Liver (tissue), 3 donors: Measurements from ENCODE around the gene IGSF8.

ENCODE experiments used
- CTCF ChIP-seq: fragments of 150-350 bp; IDR thresholded peaks from 2 replicates; pipeline ENCODE4 v1.5.1; 2017; ENCODE audit warnings: improper control_type of control experiment, low read depth, low read length; ENCODE audit not compliant: missing input control
- FOXA1 ChIP-seq: IDR thresholded peaks from 2 replicates; pipeline ENCODE4 v1.6.1; 2016; ENCODE audit warnings: antibody characterized with exemption
- RAD21 ChIP-seq, 2 donors: IDR thresholded peaks; 2 replicates each; pipeline ENCODE4 v1.6.1; 2016; ENCODE audit warnings: antibody characterized with exemption in 2 of 2, mild to moderate bottlenecking in 2 of 2
- REST ChIP-seq: IDR thresholded peaks from 2 replicates; pipeline ENCODE4 v1.6.1; 2016; ENCODE audit warnings: antibody characterized with exemption, mild to moderate bottlenecking
- RXRA ChIP-seq, 2 donors: IDR thresholded peaks; 2 replicates each; pipeline ENCODE4 v1.6.1; 2017 to 2018; ENCODE audit warnings: antibody characterized with exemption in 2 of 2, mild to moderate bottlenecking in 1 of 2
- donor health status: healthy.
- donor health status: healthy.

DNA sequence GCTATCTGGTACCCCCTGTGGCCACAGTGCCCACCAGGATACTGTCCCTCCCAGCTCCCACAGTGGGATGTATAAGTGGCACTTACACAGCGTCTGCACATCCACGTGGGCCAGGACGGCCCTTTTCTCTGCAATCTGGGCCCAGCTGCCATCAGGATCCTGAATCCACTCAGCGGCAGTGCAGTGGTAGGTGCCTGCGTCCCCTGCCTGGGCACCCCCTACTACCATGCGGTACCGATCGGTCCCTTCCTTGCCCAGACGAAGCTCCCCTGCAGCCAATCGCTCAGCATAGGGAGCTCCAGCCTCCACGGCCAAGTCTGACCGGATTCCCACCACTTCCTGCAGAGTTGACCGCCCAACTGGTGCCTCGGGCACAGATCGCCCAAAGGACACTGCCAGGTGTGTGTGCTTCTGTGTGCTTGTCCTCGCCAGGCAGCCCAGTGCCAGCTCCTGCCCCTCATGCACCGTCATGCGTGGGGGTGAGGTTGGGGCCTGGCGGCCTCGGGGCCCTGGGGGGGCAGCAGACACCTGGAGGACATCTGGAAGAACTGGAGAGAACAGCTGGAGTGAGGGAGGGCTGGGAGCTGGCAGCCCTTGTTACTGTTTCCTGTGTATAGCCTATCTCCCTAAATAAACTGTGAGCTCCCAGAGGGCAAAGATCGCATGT lies 4.7 kb downstream of the IGSF8 start:
- TF ChIP-seq CTCF: no peak
- no peak for TF ChIP-seq RAD21 (IDR thresholded peaks at IDR 0.05)
- TF ChIP-seq FOXA1: no peak
- TF ChIP-seq RXRA (IDR thresholded peaks at IDR 0.05): peak in 1 of 2 donors; percentile 59
- TF ChIP-seq REST: no peak
